Activated B cell treated with CpG ODN at 0.5 μM for 24 hours (primary cell): ENCODE results near the gene NPAS3. TPM values are rescaled to one million over a fixed set of nuclear protein-coding genes. Genes with fewer than 3 reads are reported as not detected.

Experiments used
- ATAC-seq: fragments of 200-7000 bp; cut with Tn5 transposase; one replicate; pipeline ENCODE4 v1.10.0; 2021; ENCODE audit warnings: low read depth, mild to moderate bottlenecking, moderate library complexity
- CTCF ChIA-PET: fragments of 350-600 bp; sonication (Branson Sonifier 250); formaldehyde crosslinking; loops from one replicate; lab custom pipeline; 2021; ENCODE audit warnings: antibody characterized with exemption; lab: Charles Lee
- POLR2A ChIA-PET: fragments of 350-600 bp; sonication (Branson Sonifier 250); formaldehyde crosslinking; loops from one replicate; lab custom pipeline; 2021; ENCODE audit warnings: antibody characterized with exemption; lab: Charles Lee
- DNase-seq: peaks from one replicate; pipeline ENCODE4 v3.0.0; 2022
- H3K27ac Mint-ChIP-seq: one replicate; pipeline ENCODE4 v1.8.0; 2020; ENCODE audit warnings: mixed read lengths
- H3K27me3 Mint-ChIP-seq: one replicate; pipeline ENCODE4 v1.8.0; 2021; ENCODE audit warnings: mixed read lengths
- H3K36me3 Mint-ChIP-seq: one replicate; pipeline ENCODE4 v1.8.0; 2021; ENCODE audit warnings: low read depth, mixed read lengths
- H3K4me1 Mint-ChIP-seq: one replicate; pipeline ENCODE4 v1.8.0; 2021; ENCODE audit warnings: mixed read lengths
- H3K4me3 Mint-ChIP-seq: one replicate; pipeline ENCODE4 v1.8.0; 2020; ENCODE audit warnings: mild to moderate bottlenecking, mixed read lengths
- H3K9me3 Mint-ChIP-seq: one replicate; pipeline ENCODE4 v1.8.0; 2020; ENCODE audit warnings: mixed read lengths
- CTCF ChIP-seq: fragments of 200-600 bp; IDR thresholded peaks from one replicate; pipeline ENCODE4 v1.8.0; 2022; ENCODE audit warnings: antibody characterized with exemption, mild to moderate bottlenecking
- intact Hi-C: fragments of 100-400 bp; cut with micrococcal nuclease; formaldehyde crosslinking; loops from one replicate; pipeline ENCODE4 v1.15.1; 2024
- total RNA-seq: library from RNA; stranded (reverse); gene quantifications from 2 replicates; pipeline ENCODE4 v1.2.3, GENCODE V29; 2022

NPAS3 gene
- total RNA-seq, 1 donor from 2014 or later = not detected

GRCh38 chr14:33347796-33348195 lies 409.1 kb downstream of the NPAS3 start:
- H3K27ac Mint-ChIP-seq = no peak overlapping the region
- H3K27me3 Mint-ChIP-seq = no peaks in the 10 kb centered on the region
- ChIA-PET POLR2A (no interaction called here), CTCF (no interaction called here)
- no peaks in the 10 kb centered on the region for H3K36me3 Mint-ChIP-seq
- no peak overlapping the region for H3K4me3 Mint-ChIP-seq
- no peaks in the 10 kb centered on the region for H3K4me1 Mint-ChIP-seq
- ATAC-seq = no peak
- intact Hi-C loops = no loop called here
- H3K9me3 Mint-ChIP-seq = no peaks in the 10 kb centered on the region
- DNase-seq = no peak
- no peak for TF ChIP-seq CTCF

GRCh38 chr14:33348510-33348909 lies 409.8 kb downstream of the NPAS3 start:
- ATAC-seq (no peak), DNase-seq (no peak)
- H3K27ac Mint-ChIP-seq = no peak overlapping the region
- POLR2A ChIA-PET = no interaction called here
- no peaks in the 10 kb centered on the region for H3K27me3 Mint-ChIP-seq
- H3K36me3 Mint-ChIP-seq = no peaks in the 10 kb centered on the region
- intact Hi-C loops = no loop called here
- CTCF ChIA-PET = no interaction called here
- no peak overlapping the region for H3K4me3 Mint-ChIP-seq
- H3K9me3 Mint-ChIP-seq = no peaks in the 10 kb centered on the region
- no peaks in the 10 kb centered on the region for H3K4me1 Mint-ChIP-seq
- no peak for TF ChIP-seq CTCF

- Mint-ChIP-seq H3K27ac (no peak overlapping the region), H3K36me3 (no peaks in the 10 kb centered on the region), H3K4me3 (no peak overlapping the region), H3K9me3 (no peaks in the 10 kb centered on the region), H3K4me1 (no peaks in the 10 kb centered on the region), H3K27me3 (no peaks in the 10 kb centered on the region)
- intact Hi-C loops = no loop called here
- ATAC-seq (no peak), DNase-seq (no peak)
- ChIA-PET POLR2A (no interaction called here), CTCF (no interaction called here)
- TF ChIP-seq CTCF = no peak
Measured at GRCh38 chr14:33349871-33350270, 411.2 kb downstream of the NPAS3 start.

- H3K27me3 Mint-ChIP-seq = no peaks in the 10 kb centered on the region
- CTCF ChIA-PET = no interaction called here
- ATAC-seq = no peak
Measured at GRCh38 chr14:33350366-33350990, 411.8 kb downstream of the NPAS3 start.

GRCh38 chr14:33352821-33353220 lies 414.1 kb downstream of the NPAS3 start:
- intact Hi-C loops = no loop called here
- no peaks in the 10 kb centered on the region for H3K4me1 Mint-ChIP-seq
- no peaks in the 10 kb centered on the region for H3K36me3 Mint-ChIP-seq
- H3K4me3 Mint-ChIP-seq = no peak overlapping the region
- no peak overlapping the region for H3K27ac Mint-ChIP-seq
- no peaks in the 10 kb centered on the region for H3K9me3 Mint-ChIP-seq
- ATAC-seq (no peak), DNase-seq (no peak)
- ChIA-PET CTCF (no interaction called here), POLR2A (no interaction called here)
- H3K27me3 Mint-ChIP-seq = no peaks in the 10 kb centered on the region
- TF ChIP-seq CTCF = no peak

More at GRCh38 chr14:33350366-33350990, 411.8 kb downstream of the NPAS3 start:
- TF ChIP-seq CTCF = no peak
- no peak for DNase-seq
- intact Hi-C loops = no loop called here
- POLR2A ChIA-PET = no interaction called here
- no peaks in the 10 kb centered on the region for H3K9me3 Mint-ChIP-seq
- no peaks in the 10 kb centered on the region for H3K36me3 Mint-ChIP-seq
- no peaks in the 10 kb centered on the region for H3K4me1 Mint-ChIP-seq
- no peak overlapping the region for H3K27ac Mint-ChIP-seq
- no peak overlapping the region for H3K4me3 Mint-ChIP-seq
